ENCODE data around the gene PI4KB.

DNA sequence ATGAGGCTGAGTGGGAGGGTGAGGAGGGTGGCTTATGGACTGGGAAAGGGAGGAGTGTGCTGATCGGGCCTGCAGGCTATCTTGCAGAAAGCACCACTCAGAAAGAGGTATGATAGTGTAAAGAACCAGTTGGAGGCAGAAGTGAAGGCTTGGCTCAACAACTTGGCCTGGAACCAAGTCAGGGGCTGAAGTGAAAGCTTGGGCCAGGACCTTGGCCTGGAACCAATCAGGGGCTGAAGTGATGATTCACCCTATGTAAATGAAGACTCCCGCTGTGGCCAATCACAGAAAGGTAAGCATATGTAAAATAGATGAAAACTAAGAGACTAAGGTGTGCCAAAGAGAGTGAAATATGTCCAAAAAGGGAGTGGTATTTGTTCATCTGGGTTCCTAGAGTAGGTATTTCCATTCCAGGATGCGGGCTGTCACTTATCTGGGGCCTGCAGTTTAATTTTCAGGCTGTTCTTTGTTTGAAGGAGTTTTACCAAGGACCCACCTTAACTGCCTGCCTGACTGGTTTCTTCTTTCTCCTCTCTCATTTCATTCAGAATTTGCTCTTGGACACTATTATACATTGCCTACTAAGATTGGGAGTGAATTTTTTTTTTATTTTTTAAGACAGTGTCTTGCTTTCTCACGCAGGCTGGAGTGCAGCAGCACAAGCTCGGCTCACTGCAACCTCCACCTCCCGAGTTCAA, 25.0 kb upstream of the PI4KB start:
- TF ChIP-seq POLR2A (IDR thresholded peaks at IDR 0.05; ENCODE audit: low read depth) (no peak), POLR2AphosphoS5 (IDR thresholded peaks at IDR 0.05) (no peak), EP300 (IDR thresholded peaks at IDR 0.05) (no peak)
- TF ChIP-seq, protein P1, sequence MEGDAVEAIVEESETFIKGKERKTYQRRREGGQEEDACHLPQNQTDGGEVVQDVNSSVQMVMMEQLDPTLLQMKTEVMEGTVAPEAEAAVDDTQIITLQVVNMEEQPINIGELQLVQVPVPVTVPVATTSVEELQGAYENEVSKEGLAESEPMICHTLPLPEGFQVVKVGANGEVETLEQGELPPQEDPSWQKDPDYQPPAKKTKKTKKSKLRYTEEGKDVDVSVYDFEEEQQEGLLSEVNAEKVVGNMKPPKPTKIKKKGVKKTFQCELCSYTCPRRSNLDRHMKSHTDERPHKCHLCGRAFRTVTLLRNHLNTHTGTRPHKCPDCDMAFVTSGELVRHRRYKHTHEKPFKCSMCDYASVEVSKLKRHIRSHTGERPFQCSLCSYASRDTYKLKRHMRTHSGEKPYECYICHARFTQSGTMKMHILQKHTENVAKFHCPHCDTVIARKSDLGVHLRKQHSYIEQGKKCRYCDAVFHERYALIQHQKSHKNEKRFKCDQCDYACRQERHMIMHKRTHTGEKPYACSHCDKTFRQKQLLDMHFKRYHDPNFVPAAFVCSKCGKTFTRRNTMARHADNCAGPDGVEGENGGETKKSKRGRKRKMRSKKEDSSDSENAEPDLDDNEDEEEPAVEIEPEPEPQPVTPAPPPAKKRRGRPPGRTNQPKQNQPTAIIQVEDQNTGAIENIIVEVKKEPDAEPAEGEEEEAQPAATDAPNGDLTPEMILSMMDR (IDR thresholded peaks at IDR 0.05), result no peak
